Tibial artery (tissue), 4 donors: ENCODE data around the gene SLMAP.

Experiments used
- DNase-seq, 2 donors: peaks; one replicate each; pipeline ENCODE4 v3.0.0-alpha.2; 2019
- H3K27ac ChIP-seq, 2 donors: fragments of 200-600 bp; sonication (generic) in 1 of 2; 1 replicate in 1 of 2; 2 replicates in 1 of 2; pipeline ENCODE4 v1.5.1; 2018 to 2019; ENCODE audit warnings: mild to moderate bottlenecking in 1 of 2
- H3K27me3 ChIP-seq, 2 donors: fragments of 200-600 bp; sonication (generic) in 1 of 2; one replicate each; pipeline versions ENCODE4 v1.5.1 to v1.6.0; 2016 to 2019
- H3K36me3 ChIP-seq, 3 donors: fragments of 200-600 bp; sonication (generic) in 2 of 3; one replicate each; pipeline ENCODE4 v1.5.1; 2016 to 2019; ENCODE audit warnings: mild to moderate bottlenecking in 2 of 3
- H3K4me1 ChIP-seq, 4 donors: fragments of 200-600 bp; sonication (generic) in 2 of 4; 1 replicate in 3 of 4; 2 replicates in 1 of 4; pipeline ENCODE4 v1.5.1; 2016 to 2019
- H3K4me3 ChIP-seq, 2 donors: fragments of 200-600 bp; sonication (generic) in 1 of 2; 1 replicate in 1 of 2; 2 replicates in 1 of 2; pipeline ENCODE4 v1.5.1; 2018 to 2019; ENCODE audit warnings: mild to moderate bottlenecking in 2 of 2
- H3K9me3 ChIP-seq, 3 donors: fragments of 200-600 bp; sonication (generic) in 1 of 3; one replicate each; pipeline ENCODE4 v1.5.1; 2016 to 2019
- intact Hi-C: fragments of 100-400 bp; cut with DNase I; formaldehyde crosslinking; loops from one replicate; pipeline ENCODE4 v1.15.0; 2023; ENCODE audit warnings: low total_unique reads
- TF ChIP-seq, protein P1 (sequence below), 2 experiments: fragments of 200-600 bp in 1 of 2; fragments of 450-650 bp in 1 of 2; IDR thresholded peaks; one replicate each; pipeline ENCODE4 v1.5.1; 2017 to 2019; ENCODE audit warnings: antibody characterized with exemption in 2 of 2, mild to moderate bottlenecking in 1 of 2, moderate library complexity in 1 of 2

The SLMAP gene

DNA sequence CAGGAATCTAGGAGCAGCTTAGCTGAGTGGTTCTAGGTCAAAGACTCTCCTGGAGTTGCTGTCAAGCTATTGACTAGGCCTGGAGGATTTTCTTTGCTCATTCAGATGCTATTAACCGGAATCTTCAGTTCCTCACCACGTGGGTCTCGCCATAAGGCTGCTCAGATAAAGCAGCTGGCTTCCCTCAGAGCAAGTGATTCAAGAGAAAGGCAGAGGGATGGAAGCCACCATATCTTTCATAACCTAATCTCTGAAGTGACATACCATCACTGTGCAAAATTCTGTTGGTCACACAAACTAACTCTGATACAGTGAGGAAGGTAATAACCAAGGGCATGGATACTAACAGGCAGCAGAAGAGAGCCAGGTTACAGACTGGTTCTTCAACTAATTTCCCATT, 179.4 kb downstream of the SLMAP start:
- Histone ChIP-seq H3K36me3 (peaks cover 17 to 24% (median 17%) of the 10 kb centered on the region in 3 donors), H3K27me3 (no peaks in the 10 kb centered on the region), H3K4me1 (peaks cover 0 to 6% (median 0%) of the 10 kb centered on the region in 4 donors), H3K4me3 (no peak overlapping the region), H3K27ac (no peak overlapping the region), H3K9me3 (no peaks in the 10 kb centered on the region)
- TF ChIP-seq, protein P1, sequence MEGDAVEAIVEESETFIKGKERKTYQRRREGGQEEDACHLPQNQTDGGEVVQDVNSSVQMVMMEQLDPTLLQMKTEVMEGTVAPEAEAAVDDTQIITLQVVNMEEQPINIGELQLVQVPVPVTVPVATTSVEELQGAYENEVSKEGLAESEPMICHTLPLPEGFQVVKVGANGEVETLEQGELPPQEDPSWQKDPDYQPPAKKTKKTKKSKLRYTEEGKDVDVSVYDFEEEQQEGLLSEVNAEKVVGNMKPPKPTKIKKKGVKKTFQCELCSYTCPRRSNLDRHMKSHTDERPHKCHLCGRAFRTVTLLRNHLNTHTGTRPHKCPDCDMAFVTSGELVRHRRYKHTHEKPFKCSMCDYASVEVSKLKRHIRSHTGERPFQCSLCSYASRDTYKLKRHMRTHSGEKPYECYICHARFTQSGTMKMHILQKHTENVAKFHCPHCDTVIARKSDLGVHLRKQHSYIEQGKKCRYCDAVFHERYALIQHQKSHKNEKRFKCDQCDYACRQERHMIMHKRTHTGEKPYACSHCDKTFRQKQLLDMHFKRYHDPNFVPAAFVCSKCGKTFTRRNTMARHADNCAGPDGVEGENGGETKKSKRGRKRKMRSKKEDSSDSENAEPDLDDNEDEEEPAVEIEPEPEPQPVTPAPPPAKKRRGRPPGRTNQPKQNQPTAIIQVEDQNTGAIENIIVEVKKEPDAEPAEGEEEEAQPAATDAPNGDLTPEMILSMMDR (IDR thresholded peaks at IDR 0.05): no peak
- DNase-seq: no peak
- intact Hi-C loops: no loop called here

DNA sequence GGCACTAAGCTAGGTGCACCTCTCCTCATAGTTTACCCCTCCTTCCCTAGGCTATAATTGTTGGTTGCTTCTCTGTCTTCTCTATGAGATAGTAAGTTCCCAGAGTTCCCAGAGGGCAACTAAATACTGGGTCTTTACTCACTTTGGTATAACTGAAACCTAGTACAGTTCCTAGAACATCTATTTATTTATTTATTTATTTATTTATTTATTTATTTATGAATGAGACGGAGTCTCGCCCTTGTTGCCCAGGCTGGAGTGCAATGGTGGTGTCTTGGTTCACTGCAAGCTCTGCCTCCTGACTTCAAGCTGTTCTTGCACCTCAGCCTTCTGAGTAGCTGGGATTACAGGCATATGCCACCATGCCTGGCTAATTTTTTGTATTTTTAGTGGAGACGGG, 181.0 kb downstream of the SLMAP start:
- Histone ChIP-seq H3K27ac (no peak overlapping the region), H3K27me3 (no peaks in the 10 kb centered on the region), H3K4me3 (no peak overlapping the region), H3K4me1 (peaks cover 0 to 18% (median 6%) of the 10 kb centered on the region in 4 donors), H3K36me3 (peaks cover 7 to 14% (median 11%) of the 10 kb centered on the region in 3 donors), H3K9me3 (no peaks in the 10 kb centered on the region)
- no peak for DNase-seq
- TF ChIP-seq, protein P1 (IDR thresholded peaks at IDR 0.05): no peak
- intact Hi-C loops: no loop called here

DNA sequence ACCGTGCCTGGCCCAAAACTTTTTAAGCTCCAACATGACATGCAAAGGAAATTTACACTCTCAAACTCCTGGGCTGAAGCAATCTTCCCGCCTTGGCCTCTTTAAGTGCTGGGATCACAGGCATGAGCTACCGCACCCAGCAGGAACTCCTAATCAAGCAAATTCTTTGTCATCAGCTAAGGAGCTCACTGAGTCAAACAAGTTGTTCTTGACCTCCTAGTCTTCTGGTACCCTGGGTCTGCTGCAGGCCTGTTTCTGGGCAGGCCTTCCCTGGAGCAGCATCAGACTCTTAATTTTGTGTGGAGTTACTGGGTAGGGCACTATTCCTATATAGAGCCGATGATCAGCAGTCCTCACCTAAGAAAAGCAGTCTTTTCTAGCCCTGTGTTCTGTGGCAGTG, 183.7 kb downstream of the SLMAP start:
- DNase-seq: no peak

DNA sequence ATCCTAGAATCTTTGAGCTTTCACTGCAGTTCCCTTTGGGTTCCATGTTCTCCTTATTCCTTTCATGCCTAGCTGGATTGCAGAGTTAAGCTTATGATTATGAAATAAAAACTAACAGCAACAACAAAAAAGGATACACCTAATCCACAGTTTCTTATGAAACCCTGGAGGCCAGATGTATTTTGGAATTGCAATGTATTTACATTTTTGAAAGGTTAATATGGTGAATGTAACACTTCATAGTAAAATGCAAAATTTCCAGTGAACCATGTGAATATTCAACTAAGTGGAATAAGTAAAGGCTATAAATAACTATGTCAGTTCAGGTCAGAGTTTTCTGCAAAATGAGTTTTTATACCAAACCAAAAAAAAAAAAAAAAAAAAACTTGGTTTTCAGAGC, 186.3 kb downstream of the SLMAP start:
- Histone ChIP-seq H3K27ac (peak overlapping the region; percentile 69 to 76), H3K9me3 (no peaks in the 10 kb centered on the region), H3K27me3 (no peaks in the 10 kb centered on the region), H3K36me3 (no peaks in the 10 kb centered on the region), H3K4me1 (peaks cover 0 to 42% (median 30%) of the 10 kb centered on the region in 4 donors), H3K4me3 (no peak overlapping the region)
- intact Hi-C loops: no loop called here
- TF ChIP-seq, protein P1 (IDR thresholded peaks at IDR 0.05): no peak
- DNase-seq: no peak

More for the DNA sequence above, 183.7 kb downstream of the SLMAP start:
- Histone ChIP-seq H3K27ac (peak overlapping the region; percentile 19 to 45), H3K27me3 (no peaks in the 10 kb centered on the region), H3K4me3 (no peak overlapping the region), H3K4me1 (peaks cover 0 to 39% (median 28%) of the 10 kb centered on the region in 4 donors), H3K9me3 (no peaks in the 10 kb centered on the region), H3K36me3 (no peaks in the 10 kb centered on the region)
- intact Hi-C loops: no loop called here
- TF ChIP-seq, protein P1 (IDR thresholded peaks at IDR 0.05): no peak

DNA sequence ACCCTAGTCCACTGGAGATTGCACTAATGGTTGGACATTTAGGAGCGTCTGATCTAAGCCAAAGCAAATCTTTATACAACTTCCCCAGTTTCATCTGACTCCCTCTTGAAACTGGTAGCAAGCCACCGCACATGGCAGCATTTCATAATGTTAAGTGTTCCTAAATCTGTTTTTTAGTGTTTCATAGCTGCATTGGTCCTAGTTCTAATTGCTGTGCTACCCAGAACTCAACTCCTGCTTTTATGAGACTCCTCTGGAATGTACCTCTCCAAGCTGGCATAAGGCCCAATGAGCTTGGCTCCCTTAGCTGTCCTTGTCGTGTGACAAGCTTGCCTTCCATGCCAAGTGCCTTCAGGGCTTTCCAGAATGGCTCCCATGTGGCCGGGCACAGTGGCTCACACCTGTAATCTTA, 186.8 kb downstream of the SLMAP start:
- H3K4me1 ChIP-seq: peaks cover 0 to 42% (median 30%) of the 10 kb centered on the region in 4 donors
- H3K9me3 ChIP-seq: no peaks in the 10 kb centered on the region
- intact Hi-C loops: no loop called here
- H3K27me3 ChIP-seq: no peaks in the 10 kb centered on the region
- peak overlapping the region; percentile 69 to 76 for H3K27ac ChIP-seq
- H3K36me3 ChIP-seq: no peaks in the 10 kb centered on the region
- TF ChIP-seq, protein P1 (IDR thresholded peaks at IDR 0.05): no peak
- peak; percentile 55 to 90 for DNase-seq
- no peak overlapping the region for H3K4me3 ChIP-seq
